Measurements from ENCODE around the gene IRF8. TPM values are rescaled to one million over a fixed set of nuclear protein-coding genes. Genes with fewer than 3 reads are reported as not detected.

IRF8 gene
- total RNA-seq, 1 experiment from 2014 or later = 0.21 TPM

DNA sequence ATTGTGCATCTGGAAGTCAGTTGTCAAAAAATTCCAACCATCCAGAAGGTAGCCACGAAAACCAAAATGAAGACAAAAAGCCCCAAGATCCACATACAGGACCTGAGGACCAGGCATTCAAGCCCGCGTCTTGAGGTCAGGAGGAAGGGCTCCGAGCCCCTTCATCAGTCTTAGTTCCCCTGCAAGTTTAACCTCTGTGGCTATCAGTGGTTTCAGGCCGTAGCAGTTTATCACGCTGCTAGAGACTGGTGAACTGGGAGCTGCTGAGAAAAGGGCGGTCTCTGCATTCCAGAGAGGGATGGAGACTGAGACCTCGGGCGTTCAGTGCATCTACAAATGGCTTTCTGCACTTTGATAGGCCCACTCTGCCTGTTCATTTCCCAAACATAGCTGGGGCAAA lies 70.6 kb downstream of the IRF8 start:
- H3K36me3 ChIP-seq (replicated peaks; ENCODE audit: control insufficient read depth, insufficient read depth, low read length) = no peaks in the 10 kb centered on the region
- no peaks in the 10 kb centered on the region for H3K27me3 ChIP-seq (ENCODE audit: control insufficient read depth, insufficient read depth, low read length)
- no peak overlapping the region for H3K4me3 ChIP-seq (ENCODE audit: insufficient read depth, low read depth, low read length)
- DNase-seq = no peak

DNA sequence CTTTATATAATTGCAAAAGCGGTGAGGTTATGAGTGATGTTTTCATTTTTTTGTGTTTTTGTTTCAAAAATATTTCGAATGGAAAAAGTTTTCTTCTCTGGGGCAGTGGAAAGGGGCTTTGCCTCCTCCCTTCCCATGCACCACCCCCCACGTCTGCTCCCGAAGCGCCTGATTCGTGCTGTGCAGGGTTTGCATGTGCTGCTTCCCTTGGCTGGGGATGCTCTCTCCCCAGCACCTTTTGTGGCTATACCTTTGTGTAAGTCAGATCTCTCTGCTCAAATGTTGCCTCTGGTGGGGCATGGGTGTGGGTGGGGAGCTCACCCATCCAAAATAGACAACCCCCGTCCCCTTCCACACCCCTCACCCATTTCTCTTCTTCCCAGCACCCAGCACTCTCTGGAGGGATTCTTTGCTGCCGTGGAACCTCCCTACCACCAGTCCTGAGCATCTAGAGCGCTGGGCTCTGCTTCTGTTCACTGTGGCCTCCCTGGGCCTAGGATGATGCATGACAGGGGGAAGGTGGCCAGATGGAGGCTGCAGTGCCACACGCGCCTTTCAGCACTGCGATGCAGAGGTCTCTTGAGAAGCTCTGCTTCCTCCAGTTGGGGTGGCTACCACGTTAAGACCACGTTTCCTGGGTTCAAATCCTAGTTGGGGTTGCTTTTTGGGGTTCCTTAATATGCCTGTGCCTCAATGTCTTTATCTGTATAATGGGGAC lies 71.2 kb downstream of the IRF8 start:
- H3K36me3 ChIP-seq (replicated peaks; ENCODE audit: control insufficient read depth, insufficient read depth, low read length) = no peaks in the 10 kb centered on the region
- no peak overlapping the region for H3K4me3 ChIP-seq (ENCODE audit: insufficient read depth, low read depth, low read length)
- no peaks in the 10 kb centered on the region for H3K27me3 ChIP-seq (ENCODE audit: control insufficient read depth, insufficient read depth, low read length)
- no peak for DNase-seq

DNA sequence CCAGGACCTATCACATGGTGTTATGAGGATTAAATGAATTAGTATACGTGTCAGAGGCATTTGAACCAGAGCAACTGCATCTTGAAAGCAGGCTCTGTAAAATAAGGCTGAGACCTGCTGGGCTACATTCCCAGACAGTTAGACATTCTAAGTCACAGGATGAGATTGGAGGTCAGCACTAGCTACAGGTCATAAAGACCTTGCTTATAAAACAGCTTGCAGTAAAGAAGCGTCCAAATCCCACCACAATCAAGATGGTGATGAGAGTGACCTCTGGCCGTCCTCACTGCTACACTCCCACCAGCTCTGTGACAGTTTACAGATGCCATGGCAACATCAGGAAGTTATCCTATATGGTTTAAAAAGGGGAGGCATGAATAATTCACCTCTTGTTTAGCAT lies 71.8 kb downstream of the IRF8 start:
- DNase-seq = no peak
- no peaks in the 10 kb centered on the region for H3K36me3 ChIP-seq (replicated peaks; ENCODE audit: control insufficient read depth, insufficient read depth, low read length)
- no peaks in the 10 kb centered on the region for H3K27me3 ChIP-seq (ENCODE audit: control insufficient read depth, insufficient read depth, low read length)
- no peak overlapping the region for H3K4me3 ChIP-seq (ENCODE audit: insufficient read depth, low read depth, low read length)

Other genes with a start within 250 kb of the IRF8 start
- 25.6 and 25.9 TPM in 2 replicates for gene GINS2, start 210.2 kb upstream of the IRF8 start, total RNA-seq (2014; rRNA removed; shearing (Covaris generic))
- gene C16orf74, start 148.1 kb upstream of the IRF8 start, total RNA-seq (2014; rRNA removed; shearing (Covaris generic)) = 4.1 and 7.2 TPM in 2 replicates
- gene EMC8, start 99.6 kb upstream of the IRF8 start, total RNA-seq (2014; rRNA removed; shearing (Covaris generic)) = 93.3 and 101 TPM in 2 replicates
- gene COX4I1, start 99.5 kb upstream of the IRF8 start, total RNA-seq (2014; rRNA removed; shearing (Covaris generic)) = 638 and 696 TPM in 2 replicates